Measurements from ENCODE around the gene RAD21L1.

GRCh38 chr20:1186367-1186991, 39.4 kb upstream of the RAD21L1 start:
- TF ChIP-seq POLR2A (IDR thresholded peaks at IDR 0.05; ENCODE audit: control extremely low read depth in 1 of 2, low read depth in 2 of 2, low read length in 2 of 2): no peak
- TF ChIP-seq CTCF (IDR thresholded peaks at IDR 0.05; ENCODE audit: control extremely low read depth in 1 of 3, insufficient read depth in 1 of 3, low read depth in 1 of 3, low read length in 3 of 3): no peak
- TF ChIP-seq RFX5 (IDR thresholded peaks at IDR 0.05; ENCODE audit: borderline replicate concordance, low read depth, low read length): no peak
- no peak for TF ChIP-seq POLR2AphosphoS5 (IDR thresholded peaks at IDR 0.05; ENCODE audit: low read depth, low read length)
- no peak for TF ChIP-seq KDM5A (IDR thresholded peaks at IDR 0.05; ENCODE audit: low read length)
- no peak for TF ChIP-seq YY1 (IDR thresholded peaks at IDR 0.05; ENCODE audit: low read depth, low read length)
- TF ChIP-seq, protein P1, sequence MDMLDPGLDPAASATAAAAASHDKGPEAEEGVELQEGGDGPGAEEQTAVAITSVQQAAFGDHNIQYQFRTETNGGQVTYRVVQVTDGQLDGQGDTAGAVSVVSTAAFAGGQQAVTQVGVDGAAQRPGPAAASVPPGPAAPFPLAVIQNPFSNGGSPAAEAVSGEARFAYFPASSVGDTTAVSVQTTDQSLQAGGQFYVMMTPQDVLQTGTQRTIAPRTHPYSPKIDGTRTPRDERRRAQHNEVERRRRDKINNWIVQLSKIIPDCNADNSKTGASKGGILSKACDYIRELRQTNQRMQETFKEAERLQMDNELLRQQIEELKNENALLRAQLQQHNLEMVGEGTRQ (IDR thresholded peaks at IDR 0.05; ENCODE audit: low read length): no peak

All from H1 (cell line).